ENCODE data around the gene ADAM22. TPM values are rescaled to one million over a fixed set of nuclear protein-coding genes. Genes with fewer than 3 reads are reported as not detected.

Gene ADAM22
- polyA plus RNA-seq, 2 of the 4 experiments (the other 2 are of a cell fraction) = 0.53 to 0.59 TPM

DNA sequence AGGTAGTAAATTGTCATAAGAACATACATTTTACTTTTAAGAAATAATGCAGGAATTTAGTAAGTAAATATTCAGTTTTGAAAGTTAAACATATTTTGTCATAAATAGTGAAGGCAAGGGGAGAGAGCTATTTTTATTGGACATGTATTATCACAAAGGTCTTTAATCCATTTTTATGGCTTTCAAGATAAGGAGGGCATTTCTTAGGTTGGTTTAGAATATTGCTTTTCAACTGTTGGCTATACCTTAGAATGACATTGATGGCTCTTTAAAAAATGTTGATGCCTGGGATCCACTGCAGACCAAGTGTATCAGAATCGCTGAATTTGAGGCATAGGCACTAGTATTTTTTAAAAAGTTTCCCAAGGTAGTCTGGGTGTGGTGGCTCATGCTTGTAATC is 34.0 kb downstream of the ADAM22 start:
- FAIRE-seq = no peak
- TF ChIP-seq, protein P1, sequence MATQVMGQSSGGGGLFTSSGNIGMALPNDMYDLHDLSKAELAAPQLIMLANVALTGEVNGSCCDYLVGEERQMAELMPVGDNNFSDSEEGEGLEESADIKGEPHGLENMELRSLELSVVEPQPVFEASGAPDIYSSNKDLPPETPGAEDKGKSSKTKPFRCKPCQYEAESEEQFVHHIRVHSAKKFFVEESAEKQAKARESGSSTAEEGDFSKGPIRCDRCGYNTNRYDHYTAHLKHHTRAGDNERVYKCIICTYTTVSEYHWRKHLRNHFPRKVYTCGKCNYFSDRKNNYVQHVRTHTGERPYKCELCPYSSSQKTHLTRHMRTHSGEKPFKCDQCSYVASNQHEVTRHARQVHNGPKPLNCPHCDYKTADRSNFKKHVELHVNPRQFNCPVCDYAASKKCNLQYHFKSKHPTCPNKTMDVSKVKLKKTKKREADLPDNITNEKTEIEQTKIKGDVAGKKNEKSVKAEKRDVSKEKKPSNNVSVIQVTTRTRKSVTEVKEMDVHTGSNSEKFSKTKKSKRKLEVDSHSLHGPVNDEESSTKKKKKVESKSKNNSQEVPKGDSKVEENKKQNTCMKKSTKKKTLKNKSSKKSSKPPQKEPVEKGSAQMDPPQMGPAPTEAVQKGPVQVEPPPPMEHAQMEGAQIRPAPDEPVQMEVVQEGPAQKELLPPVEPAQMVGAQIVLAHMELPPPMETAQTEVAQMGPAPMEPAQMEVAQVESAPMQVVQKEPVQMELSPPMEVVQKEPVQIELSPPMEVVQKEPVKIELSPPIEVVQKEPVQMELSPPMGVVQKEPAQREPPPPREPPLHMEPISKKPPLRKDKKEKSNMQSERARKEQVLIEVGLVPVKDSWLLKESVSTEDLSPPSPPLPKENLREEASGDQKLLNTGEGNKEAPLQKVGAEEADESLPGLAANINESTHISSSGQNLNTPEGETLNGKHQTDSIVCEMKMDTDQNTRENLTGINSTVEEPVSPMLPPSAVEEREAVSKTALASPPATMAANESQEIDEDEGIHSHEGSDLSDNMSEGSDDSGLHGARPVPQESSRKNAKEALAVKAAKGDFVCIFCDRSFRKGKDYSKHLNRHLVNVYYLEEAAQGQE (IDR thresholded peaks at IDR 0.05) = no peak
- TF ChIP-seq EHF (CRISPR knock-in tag; IDR thresholded peaks at IDR 0.05) (no peak), FOSL2 (IDR thresholded peaks at IDR 0.05) (no peak), FOSL2 (CRISPR knock-in tag; IDR thresholded peaks at IDR 0.05) (no peak), EP300 (IDR thresholded peaks at IDR 0.05) (no peak), POLR2A (IDR thresholded peaks at IDR 0.05; ENCODE audit: low read length) (no peak), RFX5 (IDR thresholded peaks at IDR 0.05) (no peak), NR3C1 (IDR thresholded peaks at IDR 0.05) (no peak), EHMT2 (IDR thresholded peaks at IDR 0.05; ENCODE audit: low read depth) (no peak), NFE2L2 (conservative IDR thresholded peaks at IDR 0.05; ENCODE audit: low read length) (no peak), SMC3 (IDR thresholded peaks at IDR 0.05) (no peak), MYC (IDR thresholded peaks at IDR 0.05; ENCODE audit: borderline replicate concordance, low read length) (no peak), RAD21 (conservative IDR thresholded peaks at IDR 0.05 in 1 of 2, IDR thresholded peaks at IDR 0.05 in 1 of 2) (no peak), RNF2 (IDR thresholded peaks at IDR 0.05; ENCODE audit: borderline replicate concordance, low read depth) (no peak), GATA3 (IDR thresholded peaks at IDR 0.05; ENCODE audit: borderline replicate concordance) (no peak), BHLHE40 (IDR thresholded peaks at IDR 0.05; ENCODE audit: low read depth, low read length) (no peak), KDM1A (IDR thresholded peaks at IDR 0.05; ENCODE audit: low read depth) (no peak)
- TF ChIP-seq, protein P2, sequence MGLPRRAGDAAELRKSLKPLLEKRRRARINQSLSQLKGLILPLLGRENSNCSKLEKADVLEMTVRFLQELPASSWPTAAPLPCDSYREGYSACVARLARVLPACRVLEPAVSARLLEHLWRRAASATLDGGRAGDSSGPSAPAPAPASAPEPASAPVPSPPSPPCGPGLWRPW (IDR thresholded peaks at IDR 0.05) = no peak
- TF ChIP-seq, protein P3, sequence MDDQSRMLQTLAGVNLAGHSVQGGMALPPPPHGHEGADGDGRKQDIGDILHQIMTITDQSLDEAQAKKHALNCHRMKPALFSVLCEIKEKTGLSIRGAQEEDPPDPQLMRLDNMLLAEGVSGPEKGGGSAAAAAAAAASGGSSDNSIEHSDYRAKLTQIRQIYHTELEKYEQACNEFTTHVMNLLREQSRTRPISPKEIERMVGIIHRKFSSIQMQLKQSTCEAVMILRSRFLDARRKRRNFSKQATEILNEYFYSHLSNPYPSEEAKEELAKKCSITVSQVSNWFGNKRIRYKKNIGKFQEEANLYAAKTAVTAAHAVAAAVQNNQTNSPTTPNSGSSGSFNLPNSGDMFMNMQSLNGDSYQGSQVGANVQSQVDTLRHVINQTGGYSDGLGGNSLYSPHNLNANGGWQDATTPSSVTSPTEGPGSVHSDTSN (IDR thresholded peaks at IDR 0.05) = no peak
- no peak overlapping the region for H3K4me3 ChIP-seq

DNA sequence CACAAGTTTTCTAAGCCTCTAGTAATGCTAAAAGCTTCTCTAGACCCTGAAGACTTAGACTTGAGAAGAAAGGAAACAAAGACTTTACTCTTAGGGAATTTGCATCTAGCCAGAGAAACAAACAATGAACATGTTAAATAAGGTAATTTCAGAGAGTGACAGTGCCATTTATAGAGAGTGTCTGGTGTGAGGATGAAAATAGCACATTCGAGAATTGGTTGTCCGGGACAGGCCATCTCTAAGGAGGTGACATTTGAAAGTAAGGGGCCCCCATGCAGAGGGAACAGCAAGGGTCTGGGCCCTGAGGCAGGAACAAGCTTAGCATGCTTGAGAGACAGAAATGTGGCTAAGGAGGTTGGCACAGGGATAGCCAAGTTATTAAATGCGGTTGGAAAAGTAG is 48.1 kb downstream of the ADAM22 start:
- WGBS (ENCODE audit: missing lambda C conversion rate) = 33% methylated on average over 3 of the region's 3 CpGs
- H3K27ac ChIP-seq = no peak overlapping the region
- ChIA-PET POLR2A (no interaction called here), CTCF (no interaction called here)
- H3K4me3 ChIP-seq = no peak overlapping the region
- no peak for DNase-seq (ENCODE audit: low read depth in 1 of 2, low spot score in 1 of 2)
- no peak for FAIRE-seq
- H3K4me1 ChIP-seq = no peaks in the 10 kb centered on the region
- no peaks in the 10 kb centered on the region for H3K9me3 ChIP-seq
- no peak overlapping the region for H3K4me2 ChIP-seq
- no peak for TF ChIP-seq POLR2A (IDR thresholded peaks at IDR 0.05; ENCODE audit: low read length)
- no peak for ATAC-seq

More for the DNA sequence above, 34.0 kb downstream of the ADAM22 start:
- POLR2A ChIA-PET = no interaction called here
- Histone ChIP-seq H3K27ac (no peak overlapping the region), H3K4me1 (no peaks in the 10 kb centered on the region), H3K4me2 (no peak overlapping the region), H3K9me3 (no peaks in the 10 kb centered on the region)
- DNase-seq (ENCODE audit: low read depth in 1 of 2, low spot score in 1 of 2) (no peak), ATAC-seq (no peak)
- CTCF ChIA-PET = no interaction called here
- 14% methylated on average over 1 of the region's 1 CpG for WGBS (ENCODE audit: missing lambda C conversion rate)

- ChIA-PET CTCF (interaction anchor here (0.7 kb wide), 1 partner anchor 10 kb away, joined by 3 read pairs; no protein-coding TSS in a partner anchor), POLR2A (no interaction called here)
- H3K27ac ChIP-seq = no peak overlapping the region
- 48% methylated on average over 3 of the region's 3 CpGs for WGBS (ENCODE audit: missing lambda C conversion rate)
- H3K4me2 ChIP-seq = no peak overlapping the region
- no peak for DNase-seq (ENCODE audit: low read depth in 1 of 2, low spot score in 1 of 2)
- no peaks in the 10 kb centered on the region for H3K4me1 ChIP-seq
- H3K4me3 ChIP-seq = no peak overlapping the region
- no peak for ATAC-seq
- FAIRE-seq = no peak
- H3K9me3 ChIP-seq = no peaks in the 10 kb centered on the region
- TF ChIP-seq, protein P4, sequence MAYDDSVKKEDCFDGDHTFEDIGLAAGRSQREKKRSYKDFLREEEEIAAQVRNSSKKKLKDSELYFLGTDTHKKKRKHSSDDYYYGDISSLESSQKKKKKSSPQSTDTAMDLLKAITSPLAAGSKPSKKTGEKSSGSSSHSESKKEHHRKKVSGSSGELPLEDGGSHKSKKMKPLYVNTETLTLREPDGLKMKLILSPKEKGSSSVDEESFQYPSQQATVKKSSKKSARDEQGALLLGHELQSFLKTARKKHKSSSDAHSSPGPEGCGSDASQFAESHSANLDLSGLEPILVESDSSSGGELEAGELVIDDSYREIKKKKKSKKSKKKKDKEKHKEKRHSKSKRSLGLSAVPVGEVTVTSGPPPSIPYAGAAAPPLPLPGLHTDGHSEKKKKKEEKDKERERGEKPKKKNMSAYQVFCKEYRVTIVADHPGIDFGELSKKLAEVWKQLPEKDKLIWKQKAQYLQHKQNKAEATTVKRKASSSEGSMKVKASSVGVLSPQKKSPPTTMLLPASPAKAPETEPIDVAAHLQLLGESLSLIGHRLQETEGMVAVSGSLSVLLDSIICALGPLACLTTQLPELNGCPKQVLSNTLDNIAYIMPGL (CRISPR knock-in tag; IDR thresholded peaks at IDR 0.05; ENCODE audit: borderline replicate concordance) = no peak
- TF ChIP-seq MAZ (IDR thresholded peaks at IDR 0.05; ENCODE audit: borderline replicate concordance, low read depth, low read length) (no peak), SMC3 (IDR thresholded peaks at IDR 0.05) (no peak), FOSB (CRISPR knock-in tag; IDR thresholded peaks at IDR 0.05) (no peak), PHF8 (IDR thresholded peaks at IDR 0.05; ENCODE audit: borderline replicate concordance, low read depth) (no peak), EP300 (IDR thresholded peaks at IDR 0.05) (no peak), TP53 (CRISPR knock-in tag; IDR thresholded peaks at IDR 0.05) (no peak), NFE2L2 (conservative IDR thresholded peaks at IDR 0.05; ENCODE audit: low read length) (no peak), FOXS1 (CRISPR knock-in tag; IDR thresholded peaks at IDR 0.05) (no peak), HOXB13 (CRISPR knock-in tag; IDR thresholded peaks at IDR 0.05; ENCODE audit: low read depth) (no peak), RAD21 (conservative IDR thresholded peaks at IDR 0.05 in 1 of 2, IDR thresholded peaks at IDR 0.05 in 1 of 2) (no peak), KDM5A (IDR thresholded peaks at IDR 0.05) (no peak), CBX2 (IDR thresholded peaks at IDR 0.05; ENCODE audit: borderline replicate concordance, low read depth) (no peak)
- TF ChIP-seq, protein P2 (IDR thresholded peaks at IDR 0.05) = no peak
Measured at GRCh38 chr7:87984088-87984487, 50.0 kb downstream of the ADAM22 start.

Measured in A549 (cell line).